Epithelial cell of alveolus of lung (primary cell): ENCODE data around the gene AKAP14. TPM values are rescaled to one million over a fixed set of nuclear protein-coding genes. Genes with fewer than 3 reads are reported as not detected.

Source experiments
- total RNA-seq: library from RNA; depleted of rRNA; stranded (reverse); fragments of >200 nt; gene quantifications from 2 replicates; pipeline ENCODE4 v1.2.1, GENCODE V29; 2015

Gene AKAP14
- not detected in 2 replicates for total RNA-seq

DNA sequence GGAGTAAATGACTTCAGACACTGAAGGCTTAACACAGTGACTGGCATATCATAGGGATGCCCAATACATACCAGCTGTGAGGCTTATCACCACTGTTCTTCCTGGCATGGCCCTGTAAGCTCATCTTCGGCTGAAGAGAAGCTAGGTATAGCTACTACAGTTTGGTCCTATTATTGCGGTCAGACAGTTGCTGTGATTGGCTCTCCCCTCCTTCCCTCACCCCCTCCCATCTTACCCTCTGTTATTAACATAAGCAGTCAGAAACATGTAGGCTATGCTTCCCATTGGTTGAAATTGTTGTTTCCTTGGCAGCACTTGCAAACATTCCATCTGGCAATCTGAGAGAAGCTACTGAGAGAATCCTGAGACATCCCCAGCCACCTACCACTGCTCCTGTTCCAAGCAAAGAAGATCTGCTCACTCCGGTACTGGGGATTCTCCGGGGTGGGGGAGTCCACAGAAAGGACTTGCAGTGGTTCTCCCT, at the start of gene AKAP14:
Gene AKAP14 (plus strand): TSS at position 51 of the 484 bp plus-strand sequence. CDS start 7,331 bp downstream, outside the sequence.

DNA sequence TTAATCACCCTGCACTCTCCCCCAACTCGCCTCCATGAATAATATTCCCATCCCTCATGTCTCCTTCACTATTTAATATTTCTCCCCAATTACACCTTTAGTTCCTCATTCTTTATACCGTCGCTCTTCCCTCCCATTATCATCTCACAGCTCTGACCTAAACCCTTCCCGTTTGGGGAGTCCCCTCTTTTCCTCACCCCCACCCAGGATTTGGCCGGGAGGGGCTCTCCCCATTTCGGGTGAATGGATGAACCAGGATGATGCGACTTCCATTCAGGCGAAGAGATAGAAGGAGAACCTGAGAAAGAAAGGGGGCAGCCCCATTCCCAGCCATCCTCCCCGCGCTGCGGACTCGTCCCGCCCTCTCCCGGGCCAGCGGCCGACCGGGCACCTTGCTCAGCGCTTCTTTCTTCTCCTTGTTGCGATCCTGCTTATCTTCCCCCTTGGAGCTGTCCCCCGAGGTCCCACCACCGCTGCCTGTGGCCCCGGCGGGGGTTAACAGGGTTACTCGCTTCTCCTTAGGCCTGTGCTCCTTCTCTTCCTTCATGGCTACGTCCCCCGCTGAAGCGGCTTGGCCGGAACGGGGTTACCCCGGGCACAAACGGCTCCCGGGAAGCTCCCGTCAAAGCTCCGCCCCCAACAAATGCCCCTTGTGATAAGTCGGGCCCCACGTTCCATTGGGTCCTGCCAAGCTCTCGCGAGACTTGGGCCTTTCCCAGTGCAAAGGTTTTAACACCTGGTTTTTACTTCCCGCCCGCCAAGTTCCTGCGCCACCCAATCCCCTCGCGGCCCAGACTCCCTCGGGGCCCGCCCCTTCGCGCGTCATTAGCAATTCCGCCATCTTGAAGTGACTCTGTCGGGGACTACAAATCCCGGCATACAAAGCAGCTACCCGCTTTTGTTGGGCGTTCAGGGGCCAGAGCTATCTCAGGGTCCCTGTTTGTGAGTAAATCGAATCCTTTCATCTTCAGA, 43.0 kb upstream of the AKAP14 start, which contains the start of gene UPF3B:
Gene UPF3B (minus strand): TSS at position 582 of the 972 bp plus-strand sequence. CDS start 35 bp downstream, at position 547.

DNA sequence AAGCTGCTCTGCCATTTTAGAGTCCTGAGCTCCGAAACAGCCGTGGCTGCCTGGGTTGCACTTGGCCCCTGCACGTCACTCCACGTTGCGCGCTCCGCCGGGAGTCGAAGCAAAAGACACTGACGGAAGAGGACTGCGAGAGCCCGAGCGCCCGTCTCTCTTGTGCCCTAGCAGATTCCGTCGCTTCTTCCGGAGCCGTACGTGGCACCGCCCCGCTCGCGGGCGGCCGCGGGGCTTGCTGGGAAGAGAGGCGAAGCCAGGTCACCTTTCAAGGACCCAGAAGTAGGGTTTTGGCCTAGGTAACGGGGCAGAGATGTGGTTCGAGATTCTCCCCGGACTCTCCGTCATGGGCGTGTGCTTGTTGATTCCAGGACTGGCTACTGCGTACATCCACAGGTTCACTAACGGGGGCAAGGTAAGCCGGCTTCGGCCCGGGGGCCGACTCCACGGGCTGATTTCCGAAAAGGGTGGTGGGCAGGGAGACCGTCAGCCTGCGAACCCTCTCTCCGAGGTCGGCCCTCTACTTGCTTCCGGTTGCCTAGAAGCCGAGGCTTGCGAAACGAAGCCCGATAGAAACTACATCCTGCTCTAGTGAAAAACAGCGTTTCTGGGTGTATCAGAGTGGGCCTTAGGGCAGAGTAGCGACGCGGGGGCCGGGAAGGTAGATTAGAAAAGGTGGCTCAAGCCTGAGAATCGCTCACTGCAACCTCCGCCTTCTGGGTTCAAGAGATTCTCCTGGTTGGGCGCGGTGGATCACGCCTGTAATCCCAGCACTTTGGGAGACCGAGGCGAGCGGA, 23.9 kb upstream of the AKAP14 start, which contains the start of the genes NDUFA1 and RNF113A:
Gene NDUFA1 (plus strand): TSS at position 234 of the 797 bp plus-strand sequence. CDS start 80 bp downstream, at position 314.
Gene RNF113A (minus strand): TSS at position 135 of the 797 bp plus-strand sequence. CDS start 120 bp downstream, at position 15.

DNA sequence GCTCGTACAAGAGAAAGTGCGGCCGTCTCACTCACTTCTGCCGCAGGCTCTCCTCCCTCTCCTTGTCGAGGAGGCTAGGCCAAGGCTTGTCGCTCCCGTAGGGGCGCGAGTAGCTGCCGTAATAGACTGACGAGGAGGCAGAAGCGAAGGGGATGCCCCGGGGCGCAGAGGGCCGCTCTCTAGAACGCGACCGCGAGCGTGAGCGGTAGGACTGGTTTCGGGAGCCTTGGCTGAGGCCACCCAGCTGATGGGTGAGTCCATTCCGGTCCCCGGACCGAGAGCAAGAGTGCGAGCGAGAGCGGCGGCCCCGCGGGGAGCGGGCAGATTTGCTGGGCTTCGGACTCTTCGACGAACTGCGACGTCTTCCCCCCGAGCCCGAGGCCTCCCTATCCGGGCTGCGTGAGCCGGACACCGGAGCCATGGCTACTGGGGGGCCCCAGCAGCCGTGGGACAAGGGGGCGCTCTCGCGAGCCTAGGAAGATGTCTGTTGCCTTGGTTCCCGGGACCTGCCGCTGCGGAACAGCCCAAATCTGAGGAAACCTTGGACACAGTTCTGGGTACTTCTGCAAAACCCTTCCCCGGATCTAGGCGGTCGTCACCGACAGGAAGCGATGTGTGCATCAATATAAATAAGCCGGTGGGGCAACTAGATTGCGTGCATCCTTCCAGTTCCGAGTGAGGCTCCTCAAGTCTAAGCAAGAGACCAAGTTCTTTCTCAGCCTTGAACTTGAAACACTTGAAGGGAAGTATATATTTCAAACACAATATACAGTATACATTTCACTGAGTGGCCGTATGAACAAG, 47.7 kb downstream of the AKAP14 start, which contains the start of gene NKAP:
Gene NKAP (minus strand): TSS at position 567 of the 804 bp plus-strand sequence. CDS start 146 bp downstream, at position 421.

Other genes starting within 250 kb of the AKAP14 start
- gene SEPTIN6, start 202.7 kb upstream of the AKAP14 start, total RNA-seq, result 24.0 and 38.0 TPM in 2 replicates
- not detected in 2 replicates for gene SOWAHD, start 137.3 kb upstream of the AKAP14 start, total RNA-seq
- 6,263 and 8,116 TPM in 2 replicates for gene RPL39, start 104.3 kb upstream of the AKAP14 start, total RNA-seq
- gene UPF3B, start 42.9 kb upstream of the AKAP14 start, total RNA-seq, result 1.0 and 3.0 TPM in 2 replicates
- 14.6 and 20.4 TPM in 2 replicates for gene RNF113A, start 24.2 kb upstream of the AKAP14 start, total RNA-seq
- 44.7 and 58.9 TPM in 2 replicates for gene NDUFA1, start 24.1 kb upstream of the AKAP14 start, total RNA-seq
- 3.4 and 6.1 TPM in 2 replicates for gene NKAP, start 47.9 kb downstream of the AKAP14 start, total RNA-seq
- not detected in 2 replicates for gene RHOXF2B, start 181.8 kb downstream of the AKAP14 start, total RNA-seq
- gene RHOXF1, start 220.0 kb downstream of the AKAP14 start, total RNA-seq, result not detected in 2 replicates